ENCODE results near the gene SKOR1. TPM values are rescaled to one million over a fixed set of nuclear protein-coding genes. Genes with fewer than 3 reads are reported as not detected.

The SKOR1 gene
- total RNA-seq, 1 experiment from 2014 or later = 0.22 TPM

DNA sequence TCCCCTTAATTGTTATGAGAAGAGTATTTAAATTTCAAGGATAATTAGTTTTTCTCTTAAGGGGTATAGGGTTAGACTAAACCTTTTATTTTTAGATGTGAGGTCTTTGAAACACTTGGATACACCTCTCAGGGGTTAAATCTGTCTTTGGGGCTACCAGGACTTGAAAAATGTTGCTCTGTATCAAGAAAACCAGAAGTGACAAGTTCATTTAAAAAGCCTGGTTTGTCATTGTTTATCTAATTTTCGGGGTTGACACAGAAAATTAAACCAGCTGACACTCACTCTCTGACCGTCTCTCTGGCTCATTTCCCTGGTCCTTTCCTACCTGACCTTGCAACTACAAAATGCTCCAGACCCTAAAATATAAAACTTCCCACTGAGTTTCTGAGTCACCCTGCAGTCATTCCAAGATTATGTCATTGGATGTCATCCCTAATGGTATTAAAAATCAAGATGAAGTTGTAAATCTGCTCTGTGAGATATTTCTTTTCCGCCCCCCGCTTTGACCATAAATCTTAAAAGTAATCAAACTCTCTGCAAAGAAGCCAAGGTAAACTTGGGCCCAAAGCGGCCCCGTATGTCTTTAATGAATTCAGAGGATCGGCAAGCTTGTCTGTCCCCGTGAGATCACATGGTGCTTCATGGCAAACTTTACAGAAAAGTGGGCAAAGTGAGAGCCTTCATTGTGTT, 32.9 kb upstream of the SKOR1 start (continued):
- TF ChIP-seq, protein P1, sequence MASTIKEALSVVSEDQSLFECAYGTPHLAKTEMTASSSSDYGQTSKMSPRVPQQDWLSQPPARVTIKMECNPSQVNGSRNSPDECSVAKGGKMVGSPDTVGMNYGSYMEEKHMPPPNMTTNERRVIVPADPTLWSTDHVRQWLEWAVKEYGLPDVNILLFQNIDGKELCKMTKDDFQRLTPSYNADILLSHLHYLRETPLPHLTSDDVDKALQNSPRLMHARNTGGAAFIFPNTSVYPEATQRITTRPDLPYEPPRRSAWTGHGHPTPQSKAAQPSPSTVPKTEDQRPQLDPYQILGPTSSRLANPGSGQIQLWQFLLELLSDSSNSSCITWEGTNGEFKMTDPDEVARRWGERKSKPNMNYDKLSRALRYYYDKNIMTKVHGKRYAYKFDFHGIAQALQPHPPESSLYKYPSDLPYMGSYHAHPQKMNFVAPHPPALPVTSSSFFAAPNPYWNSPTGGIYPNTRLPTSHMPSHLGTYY (CRISPR knock-in tag; IDR thresholded peaks at IDR 0.05) = no peak

DNA sequence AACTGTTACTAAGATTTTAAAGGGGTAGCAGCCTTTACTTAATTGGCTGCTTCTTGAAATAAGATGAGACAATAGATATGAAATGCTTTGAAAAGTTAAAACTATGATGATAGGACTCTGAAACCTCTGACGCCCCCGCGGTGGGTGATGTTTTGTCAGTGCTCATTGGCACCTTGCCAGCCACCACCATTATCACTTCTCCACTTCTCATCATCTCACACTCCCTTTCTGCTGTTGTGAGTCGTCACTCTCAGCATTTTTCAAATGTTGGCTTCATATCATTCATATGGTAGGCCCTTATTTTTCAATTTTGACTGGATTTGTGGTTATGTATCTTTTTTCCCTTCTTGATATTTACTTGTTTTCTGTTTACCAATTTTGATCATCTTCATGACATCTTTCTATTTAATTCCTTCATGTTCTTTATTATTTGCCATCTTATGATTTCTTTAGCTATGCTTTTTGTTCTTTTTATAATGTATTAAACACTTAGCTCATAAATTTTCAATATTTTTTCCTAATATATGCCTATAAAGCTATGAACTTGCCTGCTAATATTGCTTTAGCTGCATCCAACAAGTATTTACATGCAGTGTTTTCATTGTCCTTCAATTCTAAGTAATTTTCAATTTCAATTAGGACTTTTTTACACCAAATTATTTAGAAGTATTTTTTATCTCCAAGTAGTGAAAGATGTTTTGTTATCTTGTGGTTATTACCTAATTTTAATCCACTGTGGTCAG, 30.3 kb upstream of the SKOR1 start:
- ChIA-PET POLR2A (no interaction called here), CTCF (no interaction called here)
- Mint-ChIP-seq H3K27ac (no peak overlapping the region), H3K9me3 (peaks cover 17% of the 10 kb centered on the region), H3K4me1 (peaks cover 44% of the 10 kb centered on the region), H3K36me3 (peaks cover 14% of the 10 kb centered on the region; the same call in 1 of the 2 replicates), H3K4me3 (no peak overlapping the region), H3K27me3 (ENCODE audit: low read depth) (no peaks in the 10 kb centered on the region; the same call in 1 of the 2 replicates)
- TF ChIP-seq, protein P2, sequence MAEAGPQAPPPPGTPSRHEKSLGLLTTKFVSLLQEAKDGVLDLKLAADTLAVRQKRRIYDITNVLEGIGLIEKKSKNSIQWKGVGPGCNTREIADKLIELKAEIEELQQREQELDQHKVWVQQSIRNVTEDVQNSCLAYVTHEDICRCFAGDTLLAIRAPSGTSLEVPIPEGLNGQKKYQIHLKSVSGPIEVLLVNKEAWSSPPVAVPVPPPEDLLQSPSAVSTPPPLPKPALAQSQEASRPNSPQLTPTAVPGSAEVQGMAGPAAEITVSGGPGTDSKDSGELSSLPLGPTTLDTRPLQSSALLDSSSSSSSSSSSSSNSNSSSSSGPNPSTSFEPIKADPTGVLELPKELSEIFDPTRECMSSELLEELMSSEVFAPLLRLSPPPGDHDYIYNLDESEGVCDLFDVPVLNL (CRISPR knock-in tag; IDR thresholded peaks at IDR 0.05; ENCODE audit: borderline replicate concordance, low read depth) = no peak
- TF ChIP-seq, protein P3, sequence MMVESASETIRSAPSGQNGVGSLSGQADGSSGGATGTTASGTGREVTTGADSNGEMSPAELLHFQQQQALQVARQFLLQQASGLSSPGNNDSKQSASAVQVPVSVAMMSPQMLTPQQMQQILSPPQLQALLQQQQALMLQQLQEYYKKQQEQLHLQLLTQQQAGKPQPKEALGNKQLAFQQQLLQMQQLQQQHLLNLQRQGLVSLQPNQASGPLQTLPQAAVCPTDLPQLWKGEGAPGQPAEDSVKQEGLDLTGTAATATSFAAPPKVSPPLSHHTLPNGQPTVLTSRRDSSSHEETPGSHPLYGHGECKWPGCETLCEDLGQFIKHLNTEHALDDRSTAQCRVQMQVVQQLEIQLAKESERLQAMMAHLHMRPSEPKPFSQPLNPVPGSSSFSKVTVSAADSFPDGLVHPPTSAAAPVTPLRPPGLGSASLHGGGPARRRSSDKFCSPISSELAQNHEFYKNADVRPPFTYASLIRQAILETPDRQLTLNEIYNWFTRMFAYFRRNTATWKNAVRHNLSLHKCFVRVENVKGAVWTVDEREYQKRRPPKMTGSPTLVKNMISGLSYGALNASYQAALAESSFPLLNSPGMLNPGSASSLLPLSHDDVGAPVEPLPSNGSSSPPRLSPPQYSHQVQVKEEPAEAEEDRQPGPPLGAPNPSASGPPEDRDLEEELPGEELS (CRISPR knock-in tag; IDR thresholded peaks at IDR 0.05) = no peak
- no peak for TF ChIP-seq ZNF121 (CRISPR knock-in tag; IDR thresholded peaks at IDR 0.05)
- DNase-seq (ENCODE audit: low spot score) (no peak), ATAC-seq (no peak)

DNA sequence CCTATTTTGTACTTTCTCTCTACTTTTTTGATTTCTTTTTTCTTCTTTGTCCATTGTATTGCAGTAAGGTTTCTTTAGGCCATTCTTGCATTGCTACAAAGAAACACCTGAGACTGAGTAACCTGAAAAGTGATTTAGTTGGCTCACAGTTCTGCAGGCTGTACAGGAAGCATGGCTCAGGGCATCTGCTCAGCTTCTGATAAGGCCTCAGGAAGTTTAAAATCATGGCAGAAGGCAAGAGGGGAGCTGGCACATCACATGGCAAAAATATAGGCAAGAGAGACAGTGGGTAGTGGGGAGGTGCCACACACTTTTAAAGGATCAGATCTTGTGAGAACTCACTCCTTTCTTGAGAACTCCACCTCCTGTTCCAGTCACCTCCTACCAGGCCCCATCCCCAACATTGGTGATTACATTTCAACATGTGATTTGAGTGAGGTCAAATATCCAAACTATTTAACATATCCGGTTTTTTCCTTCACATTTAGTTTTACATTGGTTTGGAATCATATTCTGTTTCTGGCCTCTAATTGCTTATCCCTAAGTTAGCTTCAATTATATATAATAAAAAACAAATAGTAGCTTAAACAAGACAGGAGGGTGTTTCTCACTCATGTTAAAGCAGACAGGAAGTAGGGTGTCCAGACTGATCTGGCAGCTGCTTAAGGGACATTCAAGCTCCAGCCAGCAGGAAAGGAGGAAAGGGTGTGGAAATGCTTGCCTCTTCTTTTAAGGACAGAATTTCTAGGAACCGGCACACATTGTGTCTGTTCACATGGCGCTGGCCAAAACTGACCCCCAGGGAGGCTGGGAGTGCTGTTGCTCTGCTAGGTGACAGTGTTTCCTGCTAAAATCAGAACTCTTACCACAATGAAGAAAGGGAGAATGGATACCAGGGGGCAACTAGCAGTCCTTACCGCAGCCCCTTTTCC, 28.8 kb upstream of the SKOR1 start:
- H3K4me1 Mint-ChIP-seq = peaks cover 30% of the 10 kb centered on the region
- ATAC-seq (no peak), DNase-seq (ENCODE audit: low spot score) (no peak)
- no peak overlapping the region for H3K4me3 Mint-ChIP-seq
- ChIA-PET CTCF (no interaction called here), POLR2A (no interaction called here)
- H3K36me3 Mint-ChIP-seq = peaks cover 14% of the 10 kb centered on the region; the same call in 1 of the 2 replicates
- peaks cover 17% of the 10 kb centered on the region for H3K9me3 Mint-ChIP-seq
- H3K27me3 Mint-ChIP-seq (ENCODE audit: low read depth) = no peaks in the 10 kb centered on the region; the same call in 1 of the 2 replicates
- peak overlapping the region; percentile 29 for H3K27ac Mint-ChIP-seq
- TF ChIP-seq SOX15 (CRISPR knock-in tag; IDR thresholded peaks at IDR 0.05) = no peak
- TF ChIP-seq NFATC4 (CRISPR knock-in tag; IDR thresholded peaks at IDR 0.05) = no peak
- TF ChIP-seq, protein P4, sequence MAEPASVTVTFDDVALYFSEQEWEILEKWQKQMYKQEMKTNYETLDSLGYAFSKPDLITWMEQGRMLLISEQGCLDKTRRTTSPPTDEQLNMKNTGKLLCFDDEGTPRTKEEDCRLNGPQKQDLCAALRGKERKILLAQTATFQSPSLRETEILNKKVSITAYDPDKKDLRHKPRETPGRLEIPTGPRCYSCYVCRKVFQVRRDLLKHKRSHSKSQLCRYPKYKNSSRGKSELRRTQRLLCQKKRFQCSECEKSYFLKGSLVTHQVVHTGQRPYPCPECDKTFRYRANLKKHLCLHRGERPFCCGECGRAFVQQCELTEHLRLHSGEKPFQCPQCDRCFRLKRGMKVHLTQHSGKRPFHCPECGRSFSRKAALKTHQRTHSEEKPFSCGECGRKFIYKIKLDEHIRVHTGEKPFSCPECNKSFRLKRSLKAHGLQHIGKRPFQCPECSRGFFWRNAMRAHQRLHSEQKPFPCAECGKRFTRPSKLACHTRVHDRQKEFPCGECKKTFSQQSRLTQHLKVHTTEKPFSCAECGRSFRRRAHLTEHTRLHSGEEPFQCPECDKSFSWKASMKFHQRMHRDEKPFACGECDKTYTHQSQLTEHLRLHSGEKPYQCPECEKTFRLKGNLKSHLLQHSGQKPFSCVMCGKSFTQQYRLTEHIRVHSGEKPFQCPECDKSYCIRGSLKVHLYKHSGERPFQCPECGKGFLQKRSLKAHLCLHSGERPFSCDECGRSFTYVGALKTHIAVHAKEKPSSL (CRISPR knock-in tag; conservative IDR thresholded peaks at IDR 0.05) = no peak
- no peak for TF ChIP-seq TP53 (CRISPR knock-in tag; IDR thresholded peaks at IDR 0.05)
- TF ChIP-seq ZNF121 (CRISPR knock-in tag; IDR thresholded peaks at IDR 0.05) = no peak
- no peak for TF ChIP-seq GABPB1 (CRISPR knock-in tag; IDR thresholded peaks at IDR 0.05)
- TF ChIP-seq ZNF138 (CRISPR knock-in tag; conservative IDR thresholded peaks at IDR 0.05) = no peak
- no peak for TF ChIP-seq ETV6 (CRISPR knock-in tag; IDR thresholded peaks at IDR 0.05)
- no peak for TF ChIP-seq MXD4 (CRISPR knock-in tag; IDR thresholded peaks at IDR 0.05; ENCODE audit: borderline replicate concordance)
- TF ChIP-seq, protein P5, sequence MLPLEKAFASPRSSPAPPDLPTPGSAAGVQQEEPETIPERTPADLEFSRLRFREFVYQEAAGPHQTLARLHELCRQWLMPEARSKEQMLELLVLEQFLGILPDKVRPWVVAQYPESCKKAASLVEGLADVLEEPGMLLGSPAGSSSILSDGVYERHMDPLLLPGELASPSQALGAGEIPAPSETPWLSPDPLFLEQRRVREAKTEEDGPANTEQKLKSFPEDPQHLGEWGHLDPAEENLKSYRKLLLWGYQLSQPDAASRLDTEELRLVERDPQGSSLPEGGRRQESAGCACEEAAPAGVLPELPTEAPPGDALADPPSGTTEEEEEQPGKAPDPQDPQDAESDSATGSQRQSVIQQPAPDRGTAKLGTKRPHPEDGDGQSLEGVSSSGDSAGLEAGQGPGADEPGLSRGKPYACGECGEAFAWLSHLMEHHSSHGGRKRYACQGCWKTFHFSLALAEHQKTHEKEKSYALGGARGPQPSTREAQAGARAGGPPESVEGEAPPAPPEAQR (CRISPR knock-in tag; IDR thresholded peaks at IDR 0.05) = no peak
- TF ChIP-seq, protein P6, sequence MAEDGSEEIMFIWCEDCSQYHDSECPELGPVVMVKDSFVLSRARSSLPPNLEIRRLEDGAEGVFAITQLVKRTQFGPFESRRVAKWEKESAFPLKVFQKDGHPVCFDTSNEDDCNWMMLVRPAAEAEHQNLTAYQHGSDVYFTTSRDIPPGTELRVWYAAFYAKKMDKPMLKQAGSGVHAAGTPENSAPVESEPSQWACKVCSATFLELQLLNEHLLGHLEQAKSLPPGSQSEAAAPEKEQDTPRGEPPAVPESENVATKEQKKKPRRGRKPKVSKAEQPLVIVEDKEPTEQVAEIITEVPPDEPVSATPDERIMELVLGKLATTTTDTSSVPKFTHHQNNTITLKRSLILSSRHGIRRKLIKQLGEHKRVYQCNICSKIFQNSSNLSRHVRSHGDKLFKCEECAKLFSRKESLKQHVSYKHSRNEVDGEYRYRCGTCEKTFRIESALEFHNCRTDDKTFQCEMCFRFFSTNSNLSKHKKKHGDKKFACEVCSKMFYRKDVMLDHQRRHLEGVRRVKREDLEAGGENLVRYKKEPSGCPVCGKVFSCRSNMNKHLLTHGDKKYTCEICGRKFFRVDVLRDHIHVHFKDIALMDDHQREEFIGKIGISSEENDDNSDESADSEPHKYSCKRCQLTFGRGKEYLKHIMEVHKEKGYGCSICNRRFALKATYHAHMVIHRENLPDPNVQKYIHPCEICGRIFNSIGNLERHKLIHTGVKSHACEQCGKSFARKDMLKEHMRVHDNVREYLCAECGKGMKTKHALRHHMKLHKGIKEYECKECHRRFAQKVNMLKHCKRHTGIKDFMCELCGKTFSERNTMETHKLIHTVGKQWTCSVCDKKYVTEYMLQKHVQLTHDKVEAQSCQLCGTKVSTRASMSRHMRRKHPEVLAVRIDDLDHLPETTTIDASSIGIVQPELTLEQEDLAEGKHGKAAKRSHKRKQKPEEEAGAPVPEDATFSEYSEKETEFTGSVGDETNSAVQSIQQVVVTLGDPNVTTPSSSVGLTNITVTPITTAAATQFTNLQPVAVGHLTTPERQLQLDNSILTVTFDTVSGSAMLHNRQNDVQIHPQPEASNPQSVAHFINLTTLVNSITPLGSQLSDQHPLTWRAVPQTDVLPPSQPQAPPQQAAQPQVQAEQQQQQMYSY (CRISPR knock-in tag; IDR thresholded peaks at IDR 0.05) = no peak
- no peak for TF ChIP-seq NR2C2 (CRISPR knock-in tag; IDR thresholded peaks at IDR 0.05)
- TF ChIP-seq ELF4 (CRISPR knock-in tag; IDR thresholded peaks at IDR 0.05; ENCODE audit: low read depth) = no peak
- no peak for TF ChIP-seq ZNF671 (CRISPR knock-in tag; IDR thresholded peaks at IDR 0.05)
- TF ChIP-seq TCF7 (CRISPR knock-in tag; IDR thresholded peaks at IDR 0.05; ENCODE audit: low read depth) = no peak

Measured in WTC11 (cell line).